Dermis lymphatic vessel endothelial cell (primary cell): ENCODE data around the gene CHRM1. TPM values are rescaled to one million over a fixed set of nuclear protein-coding genes. Genes with fewer than 3 reads are reported as not detected.

Experiments used
- total RNA-seq: library from RNA; depleted of rRNA; stranded (reverse); fragments of >200 nt; gene quantifications from 2 replicates; pipeline ENCODE4 v1.2.1, GENCODE V29; 2014

The CHRM1 gene, protein sequence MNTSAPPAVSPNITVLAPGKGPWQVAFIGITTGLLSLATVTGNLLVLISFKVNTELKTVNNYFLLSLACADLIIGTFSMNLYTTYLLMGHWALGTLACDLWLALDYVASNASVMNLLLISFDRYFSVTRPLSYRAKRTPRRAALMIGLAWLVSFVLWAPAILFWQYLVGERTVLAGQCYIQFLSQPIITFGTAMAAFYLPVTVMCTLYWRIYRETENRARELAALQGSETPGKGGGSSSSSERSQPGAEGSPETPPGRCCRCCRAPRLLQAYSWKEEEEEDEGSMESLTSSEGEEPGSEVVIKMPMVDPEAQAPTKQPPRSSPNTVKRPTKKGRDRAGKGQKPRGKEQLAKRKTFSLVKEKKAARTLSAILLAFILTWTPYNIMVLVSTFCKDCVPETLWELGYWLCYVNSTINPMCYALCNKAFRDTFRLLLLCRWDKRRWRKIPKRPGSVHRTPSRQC
- not detected in 2 replicates for total RNA-seq

DNA sequence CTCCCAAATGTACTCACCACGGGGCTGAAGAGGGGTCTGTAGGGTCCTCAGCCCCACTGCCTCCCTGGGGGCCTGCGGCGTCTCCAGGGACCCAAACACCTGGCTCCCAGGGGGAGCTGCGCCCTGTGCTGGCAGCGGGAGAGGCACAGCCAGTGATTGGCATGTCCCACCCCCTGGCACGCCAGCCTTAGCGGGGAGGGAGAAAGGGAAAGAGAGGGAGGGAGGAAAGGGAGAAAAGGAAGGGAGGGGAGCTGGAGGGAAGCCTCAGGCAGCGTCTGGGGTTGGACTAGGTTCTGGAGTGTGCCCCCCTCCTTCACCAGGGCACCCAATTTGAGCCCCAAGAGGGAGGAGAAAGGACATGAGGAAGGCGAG, at the start of gene CHRM1:
Gene CHRM1 (minus strand): TSS at position 163 of the 372 bp plus-strand sequence. CDS start 10,263 bp downstream, outside the sequence.

GRCh38 chr11:62880803-62881578, 40.2 kb downstream of the CHRM1 start, which contains the start of gene SLC3A2:
Gene SLC3A2 (plus strand): TSS chr11:62880896. CDS start chr11:62881024, 128 bp downstream.

Other genes with a start within 250 kb of the CHRM1 start
- gene UQCC3, start 249.7 kb downstream of the CHRM1 start, total RNA-seq = 7.7 and 8.7 TPM in 2 replicates
- 1.8 and 1.9 TPM in 2 replicates for gene LBHD1, start 249.1 kb downstream of the CHRM1 start, total RNA-seq
- 138 and 227 TPM in 2 replicates for gene UBXN1, start 242.3 kb downstream of the CHRM1 start, total RNA-seq
- 0.43 and 0.60 TPM in 2 replicates for gene LRRN4CL, start 231.8 kb downstream of the CHRM1 start, total RNA-seq
- gene BSCL2, start 213.9 kb downstream of the CHRM1 start, total RNA-seq = 21.1 and 24.7 TPM in 2 replicates
- not detected in 2 replicates for gene GNG3, start 213.7 kb downstream of the CHRM1 start, total RNA-seq
- 8.8 and 9.6 TPM in 2 replicates for gene HNRNPUL2, start 193.9 kb downstream of the CHRM1 start, total RNA-seq
- 25.8 and 27.8 TPM in 2 replicates for gene TTC9C, start 192.9 kb downstream of the CHRM1 start, total RNA-seq
- 11.8 and 12.0 TPM in 2 replicates for gene ZBTB3, start 167.2 kb downstream of the CHRM1 start, total RNA-seq
- 71.1 and 73.1 TPM in 2 replicates for gene POLR2G, start 159.8 kb downstream of the CHRM1 start, total RNA-seq
- 27.8 and 34.7 TPM in 2 replicates for gene TAF6L, start 150.0 kb downstream of the CHRM1 start, total RNA-seq
- gene TMEM179B, start 134.0 kb downstream of the CHRM1 start, total RNA-seq = 21.8 and 30.8 TPM in 2 replicates
- gene TMEM223, start 129.4 kb downstream of the CHRM1 start, total RNA-seq = 9.6 and 11.8 TPM in 2 replicates
- gene NXF1, start 115.9 kb downstream of the CHRM1 start, total RNA-seq = 15.1 and 15.6 TPM in 2 replicates
- gene STX5, start 89.3 kb downstream of the CHRM1 start, total RNA-seq = 41.9 and 42.4 TPM in 2 replicates
- not detected in 2 replicates for gene TEX54, start 88.5 kb downstream of the CHRM1 start, total RNA-seq
- gene WDR74, start 81.8 kb downstream of the CHRM1 start, total RNA-seq = 93.5 and 192 TPM in 2 replicates
- 43.7 and 49.4 TPM in 2 replicates for gene SLC3A2, start 40.5 kb downstream of the CHRM1 start, total RNA-seq
- gene SLC22A6, start 63.6 kb upstream of the CHRM1 start, total RNA-seq = not detected in 2 replicates
- not detected in 2 replicates for gene SLC22A8, start 94.5 kb upstream of the CHRM1 start, total RNA-seq
- gene SLC22A24, start 222.9 kb upstream of the CHRM1 start, total RNA-seq = not detected in 2 replicates